HL-60 (cell line): ENCODE measurements around the gene MRPS10.

Source experiments
- DNase-seq, 2 experiments: peaks; one replicate each; pipeline ENCODE4 v3.0.0-alpha.2; 2010 to 2020; ENCODE audit warnings: low read depth in 1 of 2, low spot score in 1 of 2
- H3K27ac ChIP-seq: fragments of 250-450 bp; sonication (Bioruptor Pico); replicated peaks from 2 replicates; pipeline ENCODE4 v1.5.1; 2020; ENCODE audit warnings: mild to moderate bottlenecking, moderate library complexity
- H3K27me3 ChIP-seq: fragments of 250-450 bp; sonication (Bioruptor Pico); 2 replicates; pipeline ENCODE4 v1.5.1; 2021; ENCODE audit warnings: mild to moderate bottlenecking, moderate library complexity; ENCODE audit not compliant: insufficient read depth, poor library complexity, severe bottlenecking
- H3K4me3 ChIP-seq: replicated peaks from 2 replicates; pipeline ENCODE4 v1.5.1; 2011; ENCODE audit warnings: mild to moderate bottlenecking, control low read depth, low read length; ENCODE audit not compliant: insufficient read depth
- GABPA ChIP-seq: IDR thresholded peaks from 2 replicates; pipeline ENCODE4 v1.6.1; 2012; ENCODE audit warnings: low read depth
- POLR2AphosphoS5 ChIP-seq: IDR thresholded peaks from 2 replicates; pipeline ENCODE4 v1.6.1; 2012; ENCODE audit warnings: low read depth
- SPI1 ChIP-seq: IDR thresholded peaks from 2 replicates; pipeline ENCODE4 v1.6.1; 2012; ENCODE audit warnings: low read depth, mild to moderate bottlenecking, borderline replicate concordance
- TF ChIP-seq, protein P1 (sequence below): IDR thresholded peaks from one replicate; pipeline ENCODE4 v1.5.1; 2011; ENCODE audit warnings: low read length, control low read depth, inconsistent platforms; ENCODE audit not compliant: insufficient read depth
- TF ChIP-seq, protein P2 (sequence below): IDR thresholded peaks from 2 replicates; pipeline ENCODE4 v1.6.1; 2012; ENCODE audit warnings: low read depth; ENCODE audit not compliant: insufficient replicate concordance

Gene MRPS10

DNA sequence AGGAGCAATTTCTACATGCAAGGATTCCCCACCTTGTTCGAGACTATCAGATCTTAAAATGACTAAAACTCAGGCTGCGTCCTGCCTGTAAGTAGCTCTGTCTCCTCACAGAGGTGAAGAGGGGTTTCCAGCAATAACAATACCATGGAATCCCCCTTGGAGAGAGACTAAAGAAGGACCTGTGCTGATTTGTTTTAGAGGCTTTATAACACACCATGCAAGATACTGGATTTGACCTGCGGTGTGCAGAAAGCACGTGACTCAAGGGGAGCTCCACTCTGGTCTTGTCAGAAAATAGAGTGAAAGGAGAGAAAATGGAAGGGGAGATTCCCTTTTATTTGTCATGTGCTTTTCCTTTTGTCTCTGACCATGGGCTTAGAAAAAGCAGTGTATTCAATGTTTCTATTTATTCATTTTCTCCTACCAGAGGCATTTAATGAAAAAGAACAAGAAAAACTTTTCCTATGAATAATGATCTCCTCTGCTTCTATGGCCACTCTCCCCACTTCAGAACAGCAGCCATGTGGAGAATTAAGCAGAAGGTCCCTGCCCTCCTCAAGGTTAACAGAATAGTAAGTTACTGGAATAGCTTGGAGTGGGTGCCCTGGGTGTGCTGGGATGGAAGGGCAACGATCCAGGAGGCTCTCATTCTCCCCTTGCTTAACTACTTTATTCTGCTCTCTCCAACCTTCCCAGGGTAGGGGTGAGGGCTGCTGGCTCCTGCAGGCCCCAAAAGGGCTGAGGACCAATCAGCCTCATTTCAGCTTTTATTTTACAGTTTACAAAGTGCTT, 19.2 kb upstream of the MRPS10 start:
- TF ChIP-seq GABPA (no peak), SPI1 (no peak), POLR2AphosphoS5 (no peak)
- TF ChIP-seq, protein P1, sequence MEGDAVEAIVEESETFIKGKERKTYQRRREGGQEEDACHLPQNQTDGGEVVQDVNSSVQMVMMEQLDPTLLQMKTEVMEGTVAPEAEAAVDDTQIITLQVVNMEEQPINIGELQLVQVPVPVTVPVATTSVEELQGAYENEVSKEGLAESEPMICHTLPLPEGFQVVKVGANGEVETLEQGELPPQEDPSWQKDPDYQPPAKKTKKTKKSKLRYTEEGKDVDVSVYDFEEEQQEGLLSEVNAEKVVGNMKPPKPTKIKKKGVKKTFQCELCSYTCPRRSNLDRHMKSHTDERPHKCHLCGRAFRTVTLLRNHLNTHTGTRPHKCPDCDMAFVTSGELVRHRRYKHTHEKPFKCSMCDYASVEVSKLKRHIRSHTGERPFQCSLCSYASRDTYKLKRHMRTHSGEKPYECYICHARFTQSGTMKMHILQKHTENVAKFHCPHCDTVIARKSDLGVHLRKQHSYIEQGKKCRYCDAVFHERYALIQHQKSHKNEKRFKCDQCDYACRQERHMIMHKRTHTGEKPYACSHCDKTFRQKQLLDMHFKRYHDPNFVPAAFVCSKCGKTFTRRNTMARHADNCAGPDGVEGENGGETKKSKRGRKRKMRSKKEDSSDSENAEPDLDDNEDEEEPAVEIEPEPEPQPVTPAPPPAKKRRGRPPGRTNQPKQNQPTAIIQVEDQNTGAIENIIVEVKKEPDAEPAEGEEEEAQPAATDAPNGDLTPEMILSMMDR: no peak
- TF ChIP-seq, protein P2, sequence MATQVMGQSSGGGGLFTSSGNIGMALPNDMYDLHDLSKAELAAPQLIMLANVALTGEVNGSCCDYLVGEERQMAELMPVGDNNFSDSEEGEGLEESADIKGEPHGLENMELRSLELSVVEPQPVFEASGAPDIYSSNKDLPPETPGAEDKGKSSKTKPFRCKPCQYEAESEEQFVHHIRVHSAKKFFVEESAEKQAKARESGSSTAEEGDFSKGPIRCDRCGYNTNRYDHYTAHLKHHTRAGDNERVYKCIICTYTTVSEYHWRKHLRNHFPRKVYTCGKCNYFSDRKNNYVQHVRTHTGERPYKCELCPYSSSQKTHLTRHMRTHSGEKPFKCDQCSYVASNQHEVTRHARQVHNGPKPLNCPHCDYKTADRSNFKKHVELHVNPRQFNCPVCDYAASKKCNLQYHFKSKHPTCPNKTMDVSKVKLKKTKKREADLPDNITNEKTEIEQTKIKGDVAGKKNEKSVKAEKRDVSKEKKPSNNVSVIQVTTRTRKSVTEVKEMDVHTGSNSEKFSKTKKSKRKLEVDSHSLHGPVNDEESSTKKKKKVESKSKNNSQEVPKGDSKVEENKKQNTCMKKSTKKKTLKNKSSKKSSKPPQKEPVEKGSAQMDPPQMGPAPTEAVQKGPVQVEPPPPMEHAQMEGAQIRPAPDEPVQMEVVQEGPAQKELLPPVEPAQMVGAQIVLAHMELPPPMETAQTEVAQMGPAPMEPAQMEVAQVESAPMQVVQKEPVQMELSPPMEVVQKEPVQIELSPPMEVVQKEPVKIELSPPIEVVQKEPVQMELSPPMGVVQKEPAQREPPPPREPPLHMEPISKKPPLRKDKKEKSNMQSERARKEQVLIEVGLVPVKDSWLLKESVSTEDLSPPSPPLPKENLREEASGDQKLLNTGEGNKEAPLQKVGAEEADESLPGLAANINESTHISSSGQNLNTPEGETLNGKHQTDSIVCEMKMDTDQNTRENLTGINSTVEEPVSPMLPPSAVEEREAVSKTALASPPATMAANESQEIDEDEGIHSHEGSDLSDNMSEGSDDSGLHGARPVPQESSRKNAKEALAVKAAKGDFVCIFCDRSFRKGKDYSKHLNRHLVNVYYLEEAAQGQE: no peak
- no peak overlapping the region for H3K27ac ChIP-seq
- no peaks in the 10 kb centered on the region for H3K27me3 ChIP-seq
- no peak overlapping the region for H3K4me3 ChIP-seq
- no peak for DNase-seq

DNA sequence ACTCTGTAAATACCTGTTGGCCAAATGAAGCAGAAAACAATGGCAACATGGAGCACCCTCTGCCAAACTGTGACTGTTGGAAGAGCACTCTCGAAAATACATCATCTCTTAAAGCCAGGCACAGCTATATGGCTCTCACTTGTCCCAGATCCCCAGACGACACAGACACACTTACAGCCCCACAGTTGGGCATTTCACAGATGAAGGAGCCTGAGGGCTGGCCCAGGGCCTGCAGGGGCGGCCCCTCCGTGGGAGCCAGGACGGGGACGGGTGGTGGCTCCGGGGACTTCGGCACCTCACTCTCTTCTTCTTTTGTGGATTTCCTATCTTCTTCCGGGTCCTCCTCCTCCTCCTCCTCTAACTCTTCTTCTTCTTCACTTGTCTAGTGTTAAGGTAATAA, 18.4 kb upstream of the MRPS10 start:
- Histone ChIP-seq H3K27me3 (no peaks in the 10 kb centered on the region), H3K27ac (no peak overlapping the region), H3K4me3 (no peak overlapping the region)
- DNase-seq: no peak
- TF ChIP-seq, protein P1: no peak
- TF ChIP-seq POLR2AphosphoS5 (no peak), GABPA (no peak), SPI1 (no peak)
- TF ChIP-seq, protein P2: no peak

DNA sequence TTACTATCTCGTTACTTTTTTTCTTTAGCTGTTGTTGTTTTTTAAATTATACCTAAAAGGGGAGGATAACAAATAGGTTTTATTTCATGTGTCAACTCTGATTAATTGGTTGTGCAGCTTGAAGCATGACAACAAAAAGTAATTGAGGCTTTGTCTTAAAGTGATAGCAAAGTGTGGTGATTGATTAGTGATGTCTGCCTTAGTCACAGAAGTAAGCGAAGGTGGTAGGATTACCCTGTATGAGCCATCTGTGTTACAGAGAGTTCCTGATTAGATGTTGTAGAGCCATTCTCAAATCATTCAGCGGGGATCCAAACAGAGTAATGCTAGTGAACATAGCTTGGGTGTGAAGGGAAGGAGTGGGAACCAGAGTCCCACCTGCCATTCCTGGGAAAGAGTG, 14.4 kb upstream of the MRPS10 start:
- Histone ChIP-seq H3K27ac (no peak overlapping the region), H3K27me3 (no peaks in the 10 kb centered on the region), H3K4me3 (no peak overlapping the region)
- TF ChIP-seq, protein P2: no peak
- TF ChIP-seq POLR2AphosphoS5 (no peak), SPI1 (no peak), GABPA (no peak)
- TF ChIP-seq, protein P1: no peak
- no peak for DNase-seq
